HFF-Myc (cell line): ENCODE data around the gene SGO2.
"Not testable (repeated sequence)": the region's sequence is repeated elsewhere in the genome, so short reads cannot be mapped to it uniquely, and the experiment has no call there.

Source experiments
- DNase-seq: peaks from one replicate; pipeline ENCODE4 v3.0.0-alpha.2; 2011; ENCODE audit warnings: low read depth; ENCODE audit errors: extremely low read depth
- H3K4me3 ChIP-seq: replicated peaks from 2 replicates; pipeline ENCODE4 v1.5.1; 2011; ENCODE audit warnings: low read depth, mild to moderate bottlenecking, control low read depth, low read length
- CTCF ChIP-seq: IDR thresholded peaks from 2 replicates; pipeline ENCODE4 v1.5.1; 2012; ENCODE audit warnings: mild to moderate bottlenecking, low read depth, low read length, control low read depth; ENCODE audit errors: missing control alignments

Gene SGO2

GRCh38 chr2:200622106-200622505 is 96.1 kb downstream of the SGO2 start:
- no peak overlapping the region for H3K4me3 ChIP-seq
- DNase-seq: no peak
- TF ChIP-seq CTCF: no peak

- DNase-seq: no peak
- H3K4me3 ChIP-seq: no peak overlapping the region
- no peak for TF ChIP-seq CTCF
These were observed 98.0 kb downstream of the SGO2 start for GRCh38 chr2:200624026-200624425.

GRCh38 chr2:200624658-200625057 is 98.7 kb downstream of the SGO2 start:
- no peak for TF ChIP-seq CTCF
- no peak for DNase-seq
- no peak overlapping the region for H3K4me3 ChIP-seq

GRCh38 chr2:200625282-200625681 is 99.3 kb downstream of the SGO2 start:
- H3K4me3 ChIP-seq: no peak overlapping the region
- no peak for TF ChIP-seq CTCF
- DNase-seq: no peak

GRCh38 chr2:200625958-200626363 is 100.0 kb downstream of the SGO2 start:
- no peak for DNase-seq
- TF ChIP-seq CTCF: no peak
- no peak overlapping the region for H3K4me3 ChIP-seq

GRCh38 chr2:200627110-200627770 is 101.2 kb downstream of the SGO2 start:
- DNase-seq: no peak
- TF ChIP-seq CTCF: no peak
- H3K4me3 ChIP-seq: no peak overlapping the region

- not testable (repeated sequence) for H3K4me3 ChIP-seq, DNase-seq
These were observed 102.5 kb downstream of the SGO2 start for GRCh38 chr2:200628461-200628860.
